Peyer's patch (tissue), 4 donors: ENCODE measurements around the gene C3orf80. TPM values are rescaled to one million over a fixed set of nuclear protein-coding genes. Genes with fewer than 3 reads are reported as not detected.

ENCODE experiments used
- DNase-seq, 3 donors: peaks; one replicate each; pipeline ENCODE4 v3.0.0-alpha.2; 2017 to 2019
- H3K27ac ChIP-seq, 4 donors: fragments of 200-600 bp; sonication (generic); one replicate each; pipeline ENCODE4 v1.5.1; 2016 to 2019
- H3K27me3 ChIP-seq, 2 donors: fragments of 200-600 bp; sonication (generic); one replicate each; pipeline ENCODE4 v1.5.1; 2019
- H3K36me3 ChIP-seq, 3 donors: fragments of 200-600 bp; sonication (generic); one replicate each; pipeline ENCODE4 v1.5.1; 2016 to 2019
- H3K4me1 ChIP-seq, 4 donors: fragments of 200-600 bp; sonication (generic); one replicate each; pipeline ENCODE4 v1.5.1; 2016 to 2019
- H3K4me3 ChIP-seq, 4 donors: fragments of 200-600 bp; sonication (generic); 1 replicate in 3 of 4; 2 replicates in 1 of 4; pipeline ENCODE4 v1.5.1; 2016 to 2019; ENCODE audit warnings: mild to moderate bottlenecking in 1 of 4
- H3K9me3 ChIP-seq, 4 donors: fragments of 200-600 bp; sonication (generic); one replicate each; pipeline ENCODE4 v1.5.1; 2016 to 2019; ENCODE audit warnings: mild to moderate bottlenecking in 1 of 4
- POLR2A ChIP-seq, 2 donors: fragments of 450-650 bp; IDR thresholded peaks; one replicate each; pipeline ENCODE4 v1.5.1; 2017; ENCODE audit warnings: antibody characterized with exemption in 2 of 2, mild to moderate bottlenecking in 2 of 2, moderate library complexity in 2 of 2
- total RNA-seq, 4 donors: library from RNA; depleted of rRNA; stranded (reverse); fragments of >200 nt; gene quantifications; one replicate each; pipeline ENCODE4 v1.1.0, GENCODE V29; 2016
- TF ChIP-seq, protein P1 (sequence below), 6 experiments: fragments of 450-650 bp in 4 of 6; fragments of 200-600 bp in 2 of 6; sonication (generic) in 1 of 6; IDR thresholded peaks; one replicate each; pipeline ENCODE4 v1.5.1; 2017 to 2019; ENCODE audit warnings: antibody characterized with exemption in 6 of 6, mild to moderate bottlenecking in 3 of 6, moderate library complexity in 1 of 6

Gene C3orf80
- total RNA-seq, 4 donors from 2014 or later = 0.57 to 0.88 TPM; not detected in 2

DNA sequence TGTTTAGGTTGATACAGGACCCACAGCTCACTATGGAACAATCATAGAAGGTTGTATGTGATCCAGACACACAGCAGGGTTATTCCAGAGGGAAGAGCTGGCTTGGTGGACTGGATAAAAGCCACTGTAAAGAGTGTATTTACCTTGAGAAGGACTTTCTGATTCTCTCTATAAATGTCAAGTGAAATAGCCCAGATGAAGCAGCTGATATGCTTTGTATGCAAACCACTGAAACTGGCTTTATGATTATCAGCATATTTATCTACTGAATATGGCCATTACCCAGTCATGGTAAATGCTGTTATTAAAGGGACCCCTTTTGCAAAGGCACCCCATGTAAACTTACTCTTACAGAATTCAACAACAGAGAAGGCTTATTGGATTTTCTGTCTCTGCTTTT is 28.1 kb downstream of the C3orf80 start:
- Histone ChIP-seq H3K9me3 (no peaks in the 10 kb centered on the region), H3K4me3 (no peak overlapping the region), H3K4me1 (no peaks in the 10 kb centered on the region), H3K36me3 (no peaks in the 10 kb centered on the region), H3K27ac (no peak overlapping the region), H3K27me3 (no peaks in the 10 kb centered on the region)
- no peak for TF ChIP-seq POLR2A (IDR thresholded peaks at IDR 0.05)
- TF ChIP-seq, protein P1, sequence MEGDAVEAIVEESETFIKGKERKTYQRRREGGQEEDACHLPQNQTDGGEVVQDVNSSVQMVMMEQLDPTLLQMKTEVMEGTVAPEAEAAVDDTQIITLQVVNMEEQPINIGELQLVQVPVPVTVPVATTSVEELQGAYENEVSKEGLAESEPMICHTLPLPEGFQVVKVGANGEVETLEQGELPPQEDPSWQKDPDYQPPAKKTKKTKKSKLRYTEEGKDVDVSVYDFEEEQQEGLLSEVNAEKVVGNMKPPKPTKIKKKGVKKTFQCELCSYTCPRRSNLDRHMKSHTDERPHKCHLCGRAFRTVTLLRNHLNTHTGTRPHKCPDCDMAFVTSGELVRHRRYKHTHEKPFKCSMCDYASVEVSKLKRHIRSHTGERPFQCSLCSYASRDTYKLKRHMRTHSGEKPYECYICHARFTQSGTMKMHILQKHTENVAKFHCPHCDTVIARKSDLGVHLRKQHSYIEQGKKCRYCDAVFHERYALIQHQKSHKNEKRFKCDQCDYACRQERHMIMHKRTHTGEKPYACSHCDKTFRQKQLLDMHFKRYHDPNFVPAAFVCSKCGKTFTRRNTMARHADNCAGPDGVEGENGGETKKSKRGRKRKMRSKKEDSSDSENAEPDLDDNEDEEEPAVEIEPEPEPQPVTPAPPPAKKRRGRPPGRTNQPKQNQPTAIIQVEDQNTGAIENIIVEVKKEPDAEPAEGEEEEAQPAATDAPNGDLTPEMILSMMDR (IDR thresholded peaks at IDR 0.05) = no peak
- no peak for DNase-seq

DNA sequence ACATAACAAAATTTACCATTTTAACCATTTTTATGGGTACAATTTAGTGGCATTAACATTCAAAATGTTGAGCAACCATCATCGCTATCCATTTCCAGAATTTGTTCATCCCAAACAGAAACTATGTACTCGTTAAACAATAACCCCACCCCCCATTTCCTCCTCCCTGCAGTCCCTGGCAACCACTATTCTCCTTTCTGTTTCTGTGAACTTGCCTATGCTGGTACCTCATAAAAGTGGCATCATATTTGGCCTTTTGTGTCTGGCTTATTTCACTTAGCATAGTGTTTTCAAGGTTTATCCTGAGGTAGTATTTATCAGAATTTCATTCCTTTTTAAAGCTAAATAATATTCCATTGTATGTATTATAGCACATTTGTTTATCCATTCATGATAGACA is 32.4 kb downstream of the C3orf80 start:
- Histone ChIP-seq H3K9me3 (no peaks in the 10 kb centered on the region), H3K36me3 (no peaks in the 10 kb centered on the region), H3K27me3 (no peaks in the 10 kb centered on the region), H3K4me1 (no peaks in the 10 kb centered on the region), H3K27ac (no peak overlapping the region), H3K4me3 (no peak overlapping the region)
- TF ChIP-seq, protein P1 (IDR thresholded peaks at IDR 0.05) = no peak
- no peak for TF ChIP-seq POLR2A (IDR thresholded peaks at IDR 0.05)
- no peak for DNase-seq

DNA sequence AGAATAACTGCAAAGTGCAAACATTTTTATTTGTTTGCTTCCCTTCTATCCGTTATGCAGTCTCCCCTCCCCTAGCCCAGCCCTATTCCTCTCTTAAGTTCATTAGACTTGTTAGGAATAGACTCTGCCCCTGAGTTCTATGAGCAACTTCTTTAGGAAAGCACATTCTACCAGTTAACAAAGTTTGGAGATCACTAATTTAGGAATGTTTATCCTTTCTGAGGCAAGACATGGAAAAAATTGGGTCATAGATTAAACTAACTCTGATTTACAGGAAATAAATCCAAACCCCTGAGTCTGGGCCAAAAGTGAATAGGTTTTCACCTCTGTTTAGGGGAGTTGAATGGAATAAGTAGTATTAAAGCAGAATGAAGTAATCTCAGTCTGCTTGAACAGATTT is 34.4 kb downstream of the C3orf80 start:
- no peaks in the 10 kb centered on the region for H3K27me3 ChIP-seq
- H3K27ac ChIP-seq = no peak overlapping the region
- DNase-seq = no peak
- no peaks in the 10 kb centered on the region for H3K9me3 ChIP-seq
- no peaks in the 10 kb centered on the region for H3K4me1 ChIP-seq
- TF ChIP-seq, protein P1 (IDR thresholded peaks at IDR 0.05) = no peak
- TF ChIP-seq POLR2A (IDR thresholded peaks at IDR 0.05) = no peak
- no peaks in the 10 kb centered on the region for H3K36me3 ChIP-seq
- H3K4me3 ChIP-seq = no peak overlapping the region

DNA sequence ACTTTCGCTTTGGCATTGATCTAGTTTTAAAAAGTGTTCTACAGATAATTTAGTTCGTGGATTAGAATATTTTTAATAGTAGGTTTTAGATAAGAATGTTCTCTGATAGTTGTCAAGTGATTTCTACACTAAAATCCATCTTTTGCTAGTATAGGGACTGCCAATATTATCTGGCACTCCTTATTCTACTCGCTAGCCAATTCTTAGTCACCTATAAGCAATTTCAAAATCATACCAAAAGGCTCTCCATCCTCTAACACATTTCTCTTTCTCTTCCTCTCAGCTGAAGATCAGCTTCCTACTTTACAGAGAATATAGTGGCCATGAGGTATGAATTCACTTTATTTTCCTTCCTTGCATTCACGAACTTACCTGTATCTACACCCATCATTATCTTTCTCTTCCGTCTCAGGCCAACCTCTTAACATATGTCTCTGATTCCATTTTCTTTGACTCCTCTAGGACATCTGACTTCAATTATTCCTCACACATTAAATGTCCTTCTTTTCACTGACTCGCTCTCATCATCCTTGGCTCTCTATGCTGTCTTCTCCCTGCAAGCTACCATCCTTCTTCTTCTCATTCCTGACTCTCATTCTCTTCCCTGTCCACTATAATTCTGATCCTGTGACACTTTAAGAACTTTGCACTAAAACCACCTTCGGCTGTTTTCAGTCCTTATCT is 35.5 kb downstream of the C3orf80 start:
- TF ChIP-seq, protein P1 (IDR thresholded peaks at IDR 0.05) = no peak
- no peak for TF ChIP-seq POLR2A (IDR thresholded peaks at IDR 0.05)
- H3K27ac ChIP-seq = no peak overlapping the region
- H3K9me3 ChIP-seq = no peaks in the 10 kb centered on the region
- H3K4me1 ChIP-seq = no peaks in the 10 kb centered on the region
- DNase-seq = no peak
- H3K36me3 ChIP-seq = no peaks in the 10 kb centered on the region
- H3K27me3 ChIP-seq = no peaks in the 10 kb centered on the region
- H3K4me3 ChIP-seq = no peak overlapping the region

DNA sequence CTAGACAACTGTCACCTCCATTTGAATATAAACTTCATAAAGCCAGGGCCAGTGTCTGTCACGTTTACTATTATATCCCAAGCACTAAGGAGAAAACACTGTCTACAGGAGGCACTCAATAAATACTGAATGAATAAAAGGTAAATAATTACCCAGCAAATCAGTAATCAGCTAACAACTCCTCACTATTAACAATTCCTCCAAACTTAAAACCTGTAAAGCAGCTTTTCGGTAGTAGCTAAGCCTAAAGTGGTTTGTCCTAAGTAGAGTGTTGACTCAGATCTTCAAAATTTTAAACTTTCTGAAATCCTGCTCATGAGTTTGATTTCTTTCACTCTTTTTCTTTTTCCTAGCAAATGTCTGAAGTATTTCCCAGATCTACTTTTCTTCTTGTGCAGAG is 39.9 kb downstream of the C3orf80 start:
- TF ChIP-seq POLR2A (IDR thresholded peaks at IDR 0.05) = no peak
- TF ChIP-seq, protein P1 (IDR thresholded peaks at IDR 0.05) = no peak
- Histone ChIP-seq H3K27me3 (no peaks in the 10 kb centered on the region), H3K27ac (no peak overlapping the region), H3K4me1 (no peaks in the 10 kb centered on the region), H3K4me3 (no peak overlapping the region), H3K36me3 (no peaks in the 10 kb centered on the region), H3K9me3 (no peaks in the 10 kb centered on the region)
- DNase-seq = no peak

Other genes with a start within 250 kb of the C3orf80 start
- 1 to 10 TPM in 1 of 4 donors, not detected in 3; 1.2 TPM for gene IL12A, start 236.6 kb upstream of the C3orf80 start, total RNA-seq
- gene IFT80, start 173.8 kb downstream of the C3orf80 start, total RNA-seq = 10 to 100 TPM; 10.5 to 35.5 (median 15.4) TPM
- 100 to 1,000 TPM in 1 of 4 donors, 10 to 100 TPM in 3; 34.3 to 123 (median 50.8) TPM for gene SMC4, start 174.2 kb downstream of the C3orf80 start, total RNA-seq
- gene TRIM59, start 224.4 kb downstream of the C3orf80 start, total RNA-seq = 1 to 10 TPM; 1.7 to 6.7 (median 4.1) TPM